Activated T-helper 1 cell treated with anti-CD3 and anti-CD28 coated beads, Interleukin-12 subunit alpha, Interleukin-12 subunit beta, Interleukin-2, Interleukin-4 antibody, amounts not matched to agents 30 ng/mL and 10 ng/mL and 1 ng/mL, durations not matched to agents 14 hours and 24 hours and 36 hours (primary cell): ENCODE results near the gene IGSF5. TPM values are rescaled to one million over a fixed set of nuclear protein-coding genes. Genes with fewer than 3 reads are reported as not detected.
"Not testable (repeated sequence)": the region's sequence is repeated elsewhere in the genome, so short reads cannot be mapped to it uniquely, and the experiment has no call there.

Source experiments
- DNase-seq: peaks from one replicate; pipeline ENCODE4 v3.0.0; 2021; ENCODE audit warnings: low spot score
- H3K27ac Mint-ChIP-seq: one replicate; pipeline ENCODE4 v1.8.0; 2021; ENCODE audit warnings: mild to moderate bottlenecking, mixed read lengths
- H3K27me3 Mint-ChIP-seq: one replicate; pipeline ENCODE4 v1.8.0; 2022; ENCODE audit warnings: mild to moderate bottlenecking, moderate library complexity, mixed read lengths; ENCODE audit not compliant: insufficient read depth
- H3K36me3 Mint-ChIP-seq: one replicate; pipeline ENCODE4 v1.8.0; 2021; ENCODE audit warnings: low read depth, mixed read lengths
- H3K4me1 Mint-ChIP-seq: one replicate; pipeline ENCODE4 v1.8.0; 2021; ENCODE audit warnings: low read depth, mixed read lengths
- H3K4me3 Mint-ChIP-seq: one replicate; pipeline ENCODE4 v1.8.0; 2021; ENCODE audit warnings: mild to moderate bottlenecking, moderate library complexity, mixed read lengths
- H3K9me3 Mint-ChIP-seq: one replicate; pipeline ENCODE4 v1.8.0; 2021; ENCODE audit warnings: mixed read lengths
- intact Hi-C: fragments of 100-400 bp; cut with micrococcal nuclease; formaldehyde crosslinking; loops from one replicate; pipeline ENCODE4 v1.15.1; 2024
- total RNA-seq: library from RNA; stranded (reverse); gene quantifications from 2 replicates; pipeline ENCODE4 v1.2.3, GENCODE V29; 2022

IGSF5 gene
- total RNA-seq: not detected in 2 replicates

DNA sequence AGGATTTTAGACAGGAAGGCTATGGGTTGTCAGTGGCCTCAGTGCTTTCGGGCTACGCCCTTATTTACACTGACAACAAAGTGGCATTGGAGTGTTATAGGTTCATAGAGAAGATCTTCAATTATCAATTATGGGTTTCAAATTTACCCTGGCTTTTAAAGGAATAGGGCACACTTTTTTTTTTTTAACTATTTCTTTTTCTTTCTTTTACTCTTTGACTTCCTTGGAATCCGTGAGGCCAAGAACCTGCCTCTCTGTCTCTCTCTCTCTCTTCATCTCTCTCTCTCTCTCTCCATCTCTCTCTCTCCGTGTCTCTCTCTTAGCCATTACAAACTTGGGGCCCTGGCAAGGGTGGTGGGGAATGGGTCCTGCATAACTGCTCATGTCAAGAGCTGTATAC, at the start of gene IGSF5:
Gene IGSF5 (plus strand): TSS at position 301 of the 400 bp plus-strand sequence. CDS start 327 bp downstream, outside the sequence.
- H3K36me3 Mint-ChIP-seq, H3K4me3 Mint-ChIP-seq, DNase-seq, H3K27me3 Mint-ChIP-seq, H3K9me3 Mint-ChIP-seq, H3K4me1 Mint-ChIP-seq, intact Hi-C loops, H3K27ac Mint-ChIP-seq: not testable (repeated sequence)

DNA sequence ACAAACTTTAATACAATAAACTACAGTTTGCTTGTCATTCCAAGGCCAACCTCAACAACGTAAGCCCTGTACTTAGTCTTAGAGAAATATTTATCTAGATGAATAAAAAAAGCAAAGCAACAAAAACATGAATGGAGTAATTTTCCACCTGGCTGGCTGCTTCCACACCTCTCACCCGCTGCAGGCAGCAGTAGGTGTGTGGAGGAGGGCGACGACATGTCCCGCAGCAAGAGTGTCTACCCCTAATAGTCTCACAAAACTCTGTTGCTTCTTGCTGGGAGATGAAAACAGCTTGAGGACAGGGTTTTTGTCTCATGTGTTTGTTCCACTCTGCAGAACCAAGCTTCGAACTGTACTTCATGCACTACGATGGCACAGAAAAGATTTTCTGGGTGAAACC, 48.8 kb upstream of the IGSF5 start:
- no peaks in the 10 kb centered on the region for H3K36me3 Mint-ChIP-seq
- peaks cover 3% of the 10 kb centered on the region for H3K27me3 Mint-ChIP-seq
- no peak overlapping the region for H3K27ac Mint-ChIP-seq
- intact Hi-C loops: no loop called here
- no peaks in the 10 kb centered on the region for H3K9me3 Mint-ChIP-seq
- H3K4me1 Mint-ChIP-seq: no peaks in the 10 kb centered on the region
- DNase-seq: no peak
- no peak overlapping the region for H3K4me3 Mint-ChIP-seq

DNA sequence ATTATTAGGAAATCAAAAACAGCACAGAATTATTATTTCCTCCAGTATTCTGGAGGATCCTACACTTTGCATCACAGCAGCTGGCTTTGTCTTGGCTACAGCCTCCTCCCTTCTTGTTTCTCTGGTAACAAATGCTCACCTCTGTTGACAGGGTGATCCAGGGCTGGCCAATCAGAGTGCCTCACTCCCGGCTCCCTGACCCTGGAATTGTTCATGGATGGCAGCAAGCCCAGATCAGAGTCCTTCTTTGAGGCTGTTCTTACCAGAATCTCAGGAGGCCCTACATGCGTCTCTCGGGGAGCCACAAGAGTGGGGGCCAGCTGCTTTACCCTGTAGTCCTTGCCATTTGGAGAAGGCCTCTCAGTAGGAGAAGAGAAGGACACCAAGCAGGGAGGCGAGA, 48.4 kb upstream of the IGSF5 start:
- H3K36me3 Mint-ChIP-seq: no peaks in the 10 kb centered on the region
- no peak overlapping the region for H3K27ac Mint-ChIP-seq
- H3K9me3 Mint-ChIP-seq: no peaks in the 10 kb centered on the region
- intact Hi-C loops: no loop called here
- no peak for DNase-seq
- no peaks in the 10 kb centered on the region for H3K4me1 Mint-ChIP-seq
- peaks cover 3% of the 10 kb centered on the region for H3K27me3 Mint-ChIP-seq
- no peak overlapping the region for H3K4me3 Mint-ChIP-seq

DNA sequence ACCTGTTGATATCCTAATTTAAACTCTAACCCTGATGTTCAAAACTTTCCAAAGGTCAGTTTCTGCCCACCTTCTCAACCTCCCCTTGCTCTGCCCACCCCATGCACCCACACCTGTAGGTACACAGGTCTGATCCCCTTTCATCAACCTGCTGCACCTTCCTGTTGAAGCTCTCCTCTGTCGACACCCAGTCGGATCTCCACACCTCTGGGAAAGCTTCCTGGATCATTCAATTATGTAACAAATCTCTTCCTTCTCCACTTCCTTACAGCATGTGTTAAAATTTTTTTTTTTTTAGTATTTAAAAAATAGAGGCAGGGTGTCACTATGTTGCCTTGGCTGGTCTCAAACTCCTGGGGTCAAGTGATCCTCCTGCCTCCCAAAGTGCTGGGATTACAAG, 44.7 kb upstream of the IGSF5 start:
- H3K4me3 Mint-ChIP-seq: no peak overlapping the region
- no peak for DNase-seq
- H3K9me3 Mint-ChIP-seq: no peaks in the 10 kb centered on the region
- no peaks in the 10 kb centered on the region for H3K27me3 Mint-ChIP-seq
- no peak overlapping the region for H3K27ac Mint-ChIP-seq
- no peaks in the 10 kb centered on the region for H3K36me3 Mint-ChIP-seq
- intact Hi-C loops: no loop called here
- H3K4me1 Mint-ChIP-seq: no peaks in the 10 kb centered on the region

DNA sequence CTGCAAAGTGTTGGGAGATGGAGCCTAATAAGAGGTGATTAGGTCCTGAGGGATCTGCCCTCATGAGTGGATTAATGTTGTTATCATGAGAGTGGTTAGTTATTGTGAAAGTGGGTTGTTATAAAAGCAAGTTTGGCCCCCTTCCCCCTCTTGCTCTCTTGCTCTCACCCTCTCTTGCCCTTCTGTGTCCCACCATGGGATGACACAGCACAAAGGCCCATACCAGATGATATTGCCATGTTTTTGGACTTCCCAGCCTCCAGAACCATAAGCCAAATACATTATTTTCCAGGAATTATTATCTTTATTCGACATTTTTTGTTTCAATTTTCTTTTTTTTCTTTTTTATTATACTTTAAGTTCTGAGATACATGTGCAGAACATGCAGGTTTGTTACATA, 41.4 kb upstream of the IGSF5 start:
- no peak for DNase-seq
- H3K4me3 Mint-ChIP-seq: no peak overlapping the region
- H3K27ac Mint-ChIP-seq: no peak overlapping the region
- no peaks in the 10 kb centered on the region for H3K27me3 Mint-ChIP-seq
- no peaks in the 10 kb centered on the region for H3K4me1 Mint-ChIP-seq
- intact Hi-C loops: no loop called here
- no peaks in the 10 kb centered on the region for H3K9me3 Mint-ChIP-seq
- no peaks in the 10 kb centered on the region for H3K36me3 Mint-ChIP-seq

DNA sequence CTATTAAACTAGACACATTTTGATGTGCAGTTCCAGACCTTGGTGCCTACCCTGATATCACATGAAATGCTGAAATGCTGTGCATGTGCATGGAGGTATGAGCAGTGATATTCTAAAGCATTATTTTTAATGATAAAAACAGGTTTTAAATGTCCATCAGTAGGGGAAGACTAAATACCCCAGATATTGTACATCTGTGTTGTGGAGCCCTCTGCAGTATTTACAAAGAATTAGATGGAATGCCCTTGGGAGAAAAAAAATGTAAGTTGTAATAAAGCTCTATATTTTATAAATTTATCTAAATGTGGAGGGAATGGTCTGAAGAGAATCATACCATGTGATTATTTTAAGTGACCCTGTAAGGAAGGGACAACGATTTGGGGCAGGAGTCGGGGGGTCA, 39.1 kb upstream of the IGSF5 start:
- H3K4me1 Mint-ChIP-seq: no peaks in the 10 kb centered on the region
- no peak for DNase-seq
- H3K9me3 Mint-ChIP-seq: no peaks in the 10 kb centered on the region
- intact Hi-C loops: no loop called here
- H3K27me3 Mint-ChIP-seq: no peaks in the 10 kb centered on the region
- no peak overlapping the region for H3K4me3 Mint-ChIP-seq
- H3K27ac Mint-ChIP-seq: no peak overlapping the region
- H3K36me3 Mint-ChIP-seq: no peaks in the 10 kb centered on the region

DNA sequence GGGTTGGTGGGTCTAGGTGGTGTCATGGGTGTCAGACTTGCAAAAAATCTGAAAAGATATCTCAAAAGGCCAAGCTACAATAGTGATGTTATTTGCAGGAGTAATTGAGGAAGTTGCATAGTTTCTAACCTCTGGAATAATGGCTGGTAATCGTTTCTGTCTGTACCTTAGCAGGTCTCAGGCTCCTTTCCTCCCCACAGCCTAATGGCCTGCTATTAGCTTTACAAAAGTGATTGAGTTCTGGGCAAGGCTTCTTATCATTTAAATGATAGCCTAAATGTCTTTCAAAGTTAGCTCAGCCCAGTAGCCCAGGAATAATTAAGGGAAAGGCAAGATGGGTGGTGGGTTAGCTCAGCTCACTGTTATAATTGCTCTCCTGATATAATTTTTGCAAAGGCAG, 37.7 kb upstream of the IGSF5 start:
- no peaks in the 10 kb centered on the region for H3K27me3 Mint-ChIP-seq
- no peak for DNase-seq
- no peak overlapping the region for H3K4me3 Mint-ChIP-seq
- no peak overlapping the region for H3K27ac Mint-ChIP-seq
- H3K9me3 Mint-ChIP-seq: no peaks in the 10 kb centered on the region
- H3K4me1 Mint-ChIP-seq: no peaks in the 10 kb centered on the region
- intact Hi-C loops: no loop called here
- H3K36me3 Mint-ChIP-seq: no peaks in the 10 kb centered on the region

DNA sequence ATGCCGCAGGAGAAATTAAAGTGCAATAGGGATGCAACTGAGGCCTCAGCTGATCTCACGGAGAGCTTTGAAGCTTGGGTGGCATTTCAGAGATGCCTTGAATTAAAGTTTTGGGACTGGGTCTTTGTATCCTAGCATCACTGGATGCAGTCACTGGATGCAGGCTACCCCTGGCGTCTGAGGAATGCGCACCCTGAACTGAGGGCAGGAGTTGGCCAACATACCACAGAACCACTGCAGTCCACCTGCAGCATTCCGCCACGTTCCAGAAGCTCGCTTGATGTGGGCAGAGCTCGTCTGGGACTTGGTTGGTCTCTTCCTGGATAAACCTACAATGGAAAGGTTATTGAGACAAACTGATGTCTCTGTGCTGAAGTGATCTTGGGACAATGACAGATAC, 34.1 kb upstream of the IGSF5 start:
- Mint-ChIP-seq H3K9me3 (no peaks in the 10 kb centered on the region), H3K4me3 (no peak overlapping the region), H3K36me3 (no peaks in the 10 kb centered on the region), H3K4me1 (no peaks in the 10 kb centered on the region), H3K27ac (no peak overlapping the region), H3K27me3 (no peaks in the 10 kb centered on the region)
- intact Hi-C loops: no loop called here
- DNase-seq: no peak

DNA sequence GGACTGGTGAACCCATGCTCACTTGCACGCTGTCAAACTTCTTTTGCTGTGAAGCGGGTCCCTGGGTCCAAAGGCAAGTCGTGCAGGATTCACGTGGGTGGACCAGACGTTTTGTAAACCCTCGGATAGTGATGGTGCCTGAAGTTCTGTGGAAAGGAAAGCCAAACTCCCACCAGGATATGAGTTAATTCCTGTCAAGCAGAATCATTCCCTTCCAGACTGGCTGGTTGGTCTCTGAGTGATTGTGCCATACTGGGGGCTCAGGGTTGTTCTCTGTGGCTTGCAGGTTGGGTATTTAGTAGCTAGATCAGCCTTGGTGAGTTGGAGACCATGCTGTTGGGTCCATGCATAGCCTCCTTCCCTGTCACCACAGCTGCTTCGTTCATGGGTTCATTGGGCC, 32.7 kb upstream of the IGSF5 start:
- Mint-ChIP-seq H3K4me1 (no peaks in the 10 kb centered on the region), H3K4me3 (no peak overlapping the region), H3K9me3 (no peaks in the 10 kb centered on the region), H3K27ac (no peak overlapping the region), H3K36me3 (no peaks in the 10 kb centered on the region), H3K27me3 (no peaks in the 10 kb centered on the region)
- intact Hi-C loops: no loop called here
- DNase-seq: no peak

DNA sequence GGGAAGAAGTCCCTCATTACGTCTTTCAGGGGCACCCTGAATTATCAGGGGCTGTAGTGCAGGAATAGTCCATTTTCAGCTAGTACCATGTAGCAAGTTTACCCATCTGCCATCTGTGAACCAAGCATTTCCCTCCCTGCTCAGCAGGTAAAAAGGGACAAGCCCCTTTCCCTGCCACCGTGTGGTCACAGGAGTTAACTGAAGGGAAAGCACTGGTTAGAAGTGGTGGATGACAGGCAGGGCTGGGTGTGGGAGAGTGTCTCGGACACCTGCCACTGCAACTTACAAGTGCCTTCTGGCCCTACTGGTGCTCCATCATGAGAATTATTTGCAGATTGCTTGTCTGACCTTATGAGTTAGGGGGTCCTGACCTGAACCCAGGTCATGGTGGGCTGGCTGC, 32.0 kb upstream of the IGSF5 start:
- no peak for DNase-seq
- Mint-ChIP-seq H3K9me3 (no peaks in the 10 kb centered on the region), H3K36me3 (no peaks in the 10 kb centered on the region), H3K27me3 (no peaks in the 10 kb centered on the region), H3K4me3 (no peak overlapping the region), H3K4me1 (no peaks in the 10 kb centered on the region), H3K27ac (no peak overlapping the region)
- intact Hi-C loops: no loop called here

DNA sequence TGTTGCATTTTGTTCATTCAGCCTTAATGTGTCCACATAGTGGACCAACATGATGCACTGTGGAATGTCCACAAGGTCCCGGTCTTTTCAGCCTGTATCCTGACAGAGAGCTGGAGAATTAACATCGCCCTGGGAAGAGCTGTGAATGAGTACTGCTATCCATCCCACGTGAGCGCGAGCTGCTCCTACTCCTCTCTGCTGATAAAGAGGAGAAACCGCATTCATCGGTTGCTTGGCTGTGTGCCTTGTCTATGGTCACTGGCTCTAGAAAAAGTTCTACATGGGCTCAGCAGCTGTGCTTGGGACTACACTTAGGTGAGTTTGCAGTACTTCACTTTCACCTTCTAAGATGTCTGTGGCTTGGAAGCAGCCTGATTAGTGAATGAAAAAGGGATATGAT, 31.1 kb upstream of the IGSF5 start:
- intact Hi-C loops: no loop called here
- Mint-ChIP-seq H3K27me3 (no peaks in the 10 kb centered on the region), H3K9me3 (no peaks in the 10 kb centered on the region), H3K4me1 (no peaks in the 10 kb centered on the region), H3K36me3 (no peaks in the 10 kb centered on the region), H3K4me3 (no peak overlapping the region), H3K27ac (no peak overlapping the region)
- no peak for DNase-seq

DNA sequence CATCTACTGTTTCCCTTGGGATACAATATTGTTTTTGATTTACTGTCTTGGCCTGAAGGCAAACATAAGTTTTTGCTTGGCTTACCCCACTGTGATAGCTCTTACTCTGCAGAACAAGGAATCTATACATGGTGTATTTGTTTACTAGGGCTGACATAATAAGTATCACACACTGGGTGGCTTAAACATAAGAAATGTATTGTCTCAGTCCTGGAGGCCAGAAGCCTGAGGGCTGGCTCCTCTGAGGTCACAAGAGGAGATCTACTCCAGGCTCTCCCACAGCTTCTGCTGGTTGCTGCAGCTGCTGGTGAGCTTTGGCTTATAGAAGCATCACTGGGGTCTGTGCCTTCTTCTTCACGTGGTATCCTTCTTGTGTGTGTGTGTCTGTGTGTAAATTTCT, 30.7 kb upstream of the IGSF5 start:
- no peak overlapping the region for H3K4me3 Mint-ChIP-seq
- H3K36me3 Mint-ChIP-seq: no peaks in the 10 kb centered on the region
- H3K27ac Mint-ChIP-seq: no peak overlapping the region
- no peak for DNase-seq
- no peaks in the 10 kb centered on the region for H3K4me1 Mint-ChIP-seq
- H3K9me3 Mint-ChIP-seq: no peaks in the 10 kb centered on the region
- H3K27me3 Mint-ChIP-seq: no peaks in the 10 kb centered on the region
- intact Hi-C loops: no loop called here

DNA sequence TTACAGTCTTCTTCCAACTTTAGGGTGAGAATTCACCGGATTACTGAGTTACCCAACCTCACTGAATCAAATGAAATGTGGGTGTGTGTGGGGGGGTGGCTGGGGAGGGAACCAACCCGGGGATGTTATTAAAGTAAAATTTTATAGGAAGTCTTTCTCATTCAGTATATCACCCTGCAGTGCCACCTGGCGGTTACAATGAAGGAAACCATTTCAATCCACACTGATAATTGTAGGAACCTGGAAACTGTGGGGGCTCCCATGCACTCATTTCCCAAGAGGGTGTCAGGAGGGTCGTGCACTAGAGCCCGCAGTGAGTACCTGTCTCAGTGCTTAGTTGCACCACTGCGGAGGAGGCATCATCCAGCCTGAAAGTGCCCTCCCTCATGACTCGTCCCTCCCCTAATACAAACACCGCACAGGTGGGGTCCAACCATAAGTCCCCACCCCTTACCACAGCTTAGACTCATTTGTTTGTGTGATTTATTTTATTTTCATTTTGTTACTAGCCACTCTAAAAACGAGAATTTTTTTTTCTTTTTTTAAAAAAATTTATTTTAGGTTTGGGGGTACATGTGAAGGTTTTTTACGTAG, 29.1 kb upstream of the IGSF5 start:
- no peak overlapping the region for H3K4me3 Mint-ChIP-seq
- H3K27ac Mint-ChIP-seq: no peak overlapping the region
- H3K9me3 Mint-ChIP-seq: no peaks in the 10 kb centered on the region
- peak; percentile 2 for DNase-seq
- H3K4me1 Mint-ChIP-seq: no peaks in the 10 kb centered on the region
- intact Hi-C loops: no loop called here
- no peaks in the 10 kb centered on the region for H3K36me3 Mint-ChIP-seq
- no peaks in the 10 kb centered on the region for H3K27me3 Mint-ChIP-seq

DNA sequence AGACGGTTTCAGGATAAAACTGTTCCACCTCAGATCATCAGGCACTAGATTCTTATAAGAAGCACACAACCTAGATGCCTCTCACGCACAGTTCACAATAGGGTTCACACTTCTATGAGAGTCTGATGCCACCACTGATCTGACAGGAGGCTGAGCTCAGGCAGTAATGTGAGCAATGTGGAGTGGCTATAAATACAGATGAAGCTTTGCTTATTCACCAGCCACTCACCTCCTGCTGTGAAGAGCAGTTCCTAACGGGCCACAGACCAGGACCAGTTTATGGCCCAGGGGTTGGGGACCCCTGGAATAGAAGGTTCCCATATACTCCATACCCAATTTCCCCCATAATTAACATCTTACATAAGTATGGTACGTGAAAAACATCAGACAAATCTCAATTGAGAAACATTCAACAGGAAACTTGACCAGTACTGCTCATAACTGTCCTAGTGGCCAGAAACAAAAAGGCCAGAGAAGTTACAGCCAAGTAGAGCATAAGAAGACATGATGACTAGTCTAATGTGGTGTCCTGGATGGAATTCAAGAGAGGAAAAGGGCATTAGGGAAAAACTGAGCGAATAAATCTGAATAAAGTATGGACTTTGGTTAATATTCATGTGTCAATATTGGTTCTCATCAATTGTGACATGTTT, 24.7 kb upstream of the IGSF5 start:
- Mint-ChIP-seq H3K27ac (no peak overlapping the region), H3K4me1 (no peaks in the 10 kb centered on the region)

More for the DNA sequence above, 24.7 kb upstream of the IGSF5 start:
- H3K4me3 Mint-ChIP-seq: no peak overlapping the region
- intact Hi-C loops: no loop called here
- no peaks in the 10 kb centered on the region for H3K27me3 Mint-ChIP-seq
- no peak for DNase-seq
- no peaks in the 10 kb centered on the region for H3K36me3 Mint-ChIP-seq
- no peaks in the 10 kb centered on the region for H3K9me3 Mint-ChIP-seq
